Measurements from ENCODE around the gene VIPR1.

GRCh38 chr3:42531470-42531869 is 29.0 kb downstream of the VIPR1 start:
- no peak for TF ChIP-seq CTCF (IDR thresholded peaks at IDR 0.05; ENCODE audit: low read length)
- TF ChIP-seq EZH2 (IDR thresholded peaks at IDR 0.05; ENCODE audit: borderline replicate concordance, low read length), result no peak
